GM18861 (cell line): Measurements from ENCODE around the gene MYO7B.
A peak's percentile ranks its signal among the peaks of the same experiment; 100 is the strongest.

Experiments
- ATAC-seq: cut with Tn5 transposase; IDR thresholded peaks from one replicate; pipeline ENCODE4 v1.9.1; 2021; ENCODE audit not compliant: unreplicated experiment

Gene MYO7B

GRCh38 chr2:127551221-127551930 is 15.9 kb downstream of the MYO7B start:
- no peak for ATAC-seq

GRCh38 chr2:127552336-127552735 is 16.9 kb downstream of the MYO7B start:
- ATAC-seq: no peak

- no peak for ATAC-seq
These were observed 17.4 kb downstream of the MYO7B start for GRCh38 chr2:127552846-127553245.

GRCh38 chr2:127558911-127559310 is 23.4 kb downstream of the MYO7B start:
- ATAC-seq: no peak

GRCh38 chr2:127559454-127559853 is 24.0 kb downstream of the MYO7B start:
- ATAC-seq: no peak

GRCh38 chr2:127560201-127560930 is 24.9 kb downstream of the MYO7B start:
- no peak for ATAC-seq

GRCh38 chr2:127560931-127561280 is 25.4 kb downstream of the MYO7B start:
- no peak for ATAC-seq

GRCh38 chr2:127561371-127561770 is 25.9 kb downstream of the MYO7B start:
- ATAC-seq: no peak

GRCh38 chr2:127562936-127563335 is 27.5 kb downstream of the MYO7B start:
- ATAC-seq: no peak

- peak; percentile 99 for ATAC-seq
These were observed 28.3 kb downstream of the MYO7B start for GRCh38 chr2:127563458-127564428.

GRCh38 chr2:127564429-127565260 is 29.2 kb downstream of the MYO7B start:
- ATAC-seq: no peak

- no peak for ATAC-seq
These were observed 30.0 kb downstream of the MYO7B start for GRCh38 chr2:127565261-127566138.

- no peak for ATAC-seq
These were observed 30.6 kb downstream of the MYO7B start for GRCh38 chr2:127566139-127566417.

- no peak for ATAC-seq
These were observed 31.1 kb downstream of the MYO7B start for GRCh38 chr2:127566576-127566975.

- no peak for ATAC-seq
These were observed 31.9 kb downstream of the MYO7B start for GRCh38 chr2:127567351-127567854.

GRCh38 chr2:127568128-127568527 is 32.6 kb downstream of the MYO7B start:
- no peak for ATAC-seq

GRCh38 chr2:127569666-127570065 is 34.2 kb downstream of the MYO7B start:
- no peak for ATAC-seq

GRCh38 chr2:127570282-127571250 is 35.1 kb downstream of the MYO7B start:
- no peak for ATAC-seq
